H1 (cell line): Measurements from ENCODE around the gene VPS35L. TPM values are rescaled to one million over a fixed set of nuclear protein-coding genes. Genes with fewer than 3 reads are reported as not detected.

ENCODE experiments used
- CTCF ChIA-PET: fragments of 300-600 bp; sonication (Branson Sonifier 250); formaldehyde crosslinking; loops from one replicate; lab custom pipeline; 2021; ENCODE audit not compliant: partially characterized antibody; lab: Charles Lee
- POLR2A ChIA-PET: fragments of 300-600 bp; sonication (Branson Sonifier 250); formaldehyde crosslinking; loops from one replicate; lab custom pipeline; 2021; ENCODE audit warnings: inconsistent platforms; ENCODE audit not compliant: partially characterized antibody; lab: Charles Lee
- DNase-seq, 2 experiments: peaks; one replicate each; pipeline versions ENCODE4 v3.0.0 to v3.0.0-alpha.2; 2010 to 2022; ENCODE audit warnings: low spot score in 2 of 2, low read depth in 1 of 2, mixed read lengths in 1 of 2
- FAIRE-seq: peaks from 2 replicates; lab custom pipeline; 2011; peaks lifted over from hg19 to GRCh38; lab: Jason Lieb, UNC
- H2AFZ ChIP-seq: 2 replicates; pipeline ENCODE4 v1.8.1; 2012; ENCODE audit warnings: low read length, inconsistent platforms
- H2AK5ac ChIP-seq: 2 replicates; pipeline ENCODE4 v1.6.1; 2013; ENCODE audit warnings: low read depth, low read length
- H2BK120ac ChIP-seq: replicated peaks from 2 replicates; pipeline ENCODE3; 2013; ENCODE audit warnings: low read depth, low read length, inconsistent platforms
- H2BK12ac ChIP-seq: 2 replicates; pipeline ENCODE4 v1.6.1; 2013; ENCODE audit warnings: low read depth, low read length
- H2BK15ac ChIP-seq: 2 replicates; pipeline ENCODE4 v1.6.1; 2013; ENCODE audit warnings: low read length
- H2BK20ac ChIP-seq: 2 replicates; pipeline ENCODE4 v1.6.1; 2013; ENCODE audit warnings: low read length
- H2BK5ac ChIP-seq: 2 replicates; pipeline ENCODE4 v1.6.1; 2013; ENCODE audit warnings: low read depth, low read length
- H3K14ac ChIP-seq: 2 replicates; pipeline ENCODE4 v1.6.1; 2013; ENCODE audit warnings: inconsistent platforms; ENCODE audit not compliant: insufficient read length
- H3K18ac ChIP-seq: 2 replicates; pipeline ENCODE4 v1.6.1; 2013; ENCODE audit warnings: low read length; ENCODE audit errors: extremely low read depth
- H3K23ac ChIP-seq: 2 replicates; pipeline ENCODE4 v1.6.1; 2013; ENCODE audit warnings: inconsistent platforms; ENCODE audit not compliant: insufficient read length
- H3K23me2 ChIP-seq: 2 replicates; pipeline ENCODE4 v1.6.1; 2013; ENCODE audit warnings: low read depth, low read length
- H3K27ac ChIP-seq: 2 replicates; pipeline ENCODE4 v1.6.1; 2011; ENCODE audit warnings: low read depth, low read length, inconsistent platforms
- H3K27me3 ChIP-seq, 4 experiments: replicated peaks in 1 of 4; 1 replicate in 1 of 4; 2 replicates in 3 of 4; pipeline versions ENCODE4 v1.6.1 to v1.8.1; 2011 to 2013; ENCODE audit warnings: low read length in 3 of 4, mild to moderate bottlenecking in 3 of 4, inconsistent platforms in 2 of 4, mixed read lengths in 2 of 4, moderate library complexity in 1 of 4; ENCODE audit not compliant: control insufficient read depth in 3 of 4, insufficient read depth in 3 of 4; ENCODE audit errors: extremely low read depth in 1 of 4
- H3K36me3 ChIP-seq, 4 experiments: 2 replicates each; pipeline versions ENCODE4 v1.6.1 to v1.8.1; 2011 to 2013; ENCODE audit warnings: mild to moderate bottlenecking in 4 of 4, low read length in 3 of 4, moderate library complexity in 2 of 4, control low read depth in 1 of 4, inconsistent platforms in 1 of 4; ENCODE audit not compliant: insufficient read depth in 4 of 4, control insufficient read depth in 2 of 4
- H3K4ac ChIP-seq: replicated peaks from 2 replicates; pipeline ENCODE3; 2013; ENCODE audit warnings: low read length, low read depth, mixed read lengths, inconsistent platforms; ENCODE audit not compliant: insufficient read length
- H3K4me1 ChIP-seq, 4 experiments: replicated peaks in 1 of 4; 1 replicate in 1 of 4; 2 replicates in 3 of 4; pipeline versions ENCODE4 v1.6.1 to v1.8.1; 2011 to 2013; ENCODE audit warnings: low read length in 3 of 4, inconsistent platforms in 2 of 4, mixed read lengths in 1 of 4; ENCODE audit not compliant: insufficient read depth in 4 of 4, control insufficient read depth in 3 of 4
- H3K4me2 ChIP-seq, 2 experiments: 2 replicates each; pipeline versions ENCODE4 v1.6.1 to v1.8.1; 2011 to 2013; ENCODE audit warnings: low read depth in 2 of 2, low read length in 2 of 2, control low read depth in 1 of 2, inconsistent platforms in 1 of 2, mild to moderate bottlenecking in 1 of 2; ENCODE audit not compliant: insufficient read depth in 1 of 2
- H3K4me3 ChIP-seq, 4 experiments: fragments of 200-600, 300-600 bp in 1 of 4; sonication (generic), shearing (Covaris generic), sonication (Bioruptor Twin) in 1 of 4; 2 replicates each; pipeline versions ENCODE4 v1.5.1 to v1.8.1; 2011 to 2016; ENCODE audit warnings: low read length in 4 of 4, low read depth in 3 of 4, control low read depth in 2 of 4, inconsistent platforms in 2 of 4, mild to moderate bottlenecking in 2 of 4, mixed read lengths in 1 of 4, moderate library complexity in 1 of 4; ENCODE audit not compliant: insufficient read depth in 2 of 4; ENCODE audit errors: extremely low read depth in 1 of 4
- H3K56ac ChIP-seq: replicated peaks from 2 replicates; pipeline ENCODE3; 2013; ENCODE audit warnings: low read depth, mild to moderate bottlenecking, mixed read lengths, low read length, inconsistent platforms; ENCODE audit not compliant: insufficient read length
- H3K79me1 ChIP-seq: 2 replicates; pipeline ENCODE4 v1.6.1; 2013; ENCODE audit warnings: low read depth, low read length, control low read depth
- H3K79me2 ChIP-seq, 2 experiments: 2 replicates each; pipeline versions ENCODE4 v1.6.1 to v1.8.1; 2012 to 2013; ENCODE audit warnings: low read length in 2 of 2, mild to moderate bottlenecking in 2 of 2, inconsistent platforms in 1 of 2; ENCODE audit not compliant: insufficient read depth in 2 of 2, control insufficient read depth in 1 of 2
- H3K9ac ChIP-seq, 4 experiments: replicated peaks in 1 of 4; 1 replicate in 1 of 4; 2 replicates in 3 of 4; pipeline versions ENCODE4 v1.6.1 to v1.8.1; 2011 to 2013; ENCODE audit warnings: low read depth in 3 of 4, low read length in 3 of 4, control low read depth in 2 of 4, mild to moderate bottlenecking in 2 of 4, moderate library complexity in 2 of 4, inconsistent platforms in 1 of 4; ENCODE audit errors: extremely low read depth in 1 of 4
- H3K9me3 ChIP-seq, 2 experiments: 2 replicates each; pipeline versions ENCODE4 v1.6.1 to v1.8.1; 2012 to 2013; ENCODE audit warnings: mild to moderate bottlenecking in 2 of 2, moderate library complexity in 2 of 2, control low read depth in 1 of 2, inconsistent platforms in 1 of 2, low read depth in 1 of 2, low read length in 1 of 2, mixed read lengths in 1 of 2; ENCODE audit not compliant: insufficient read depth in 2 of 2
- H4K20me1 ChIP-seq, 2 experiments: replicated peaks in 1 of 2; 2 replicates each; pipeline versions ENCODE3 to v1.8.1; 2011 to 2013; ENCODE audit warnings: inconsistent platforms in 2 of 2, low read length in 2 of 2, mild to moderate bottlenecking in 1 of 2; ENCODE audit not compliant: insufficient read depth in 2 of 2, control insufficient read depth in 1 of 2
- H4K5ac ChIP-seq: 2 replicates; pipeline ENCODE4 v1.6.1; 2013; ENCODE audit warnings: low read length, low read depth, mixed read lengths, inconsistent platforms; ENCODE audit not compliant: insufficient read length
- H4K8ac ChIP-seq: 2 replicates; pipeline ENCODE4 v1.8.0; 2013; ENCODE audit warnings: mild to moderate bottlenecking, moderate library complexity, low read length, inconsistent platforms; ENCODE audit not compliant: insufficient read depth; ENCODE audit errors: extremely low read depth
- H4K91ac ChIP-seq: replicated peaks from 2 replicates; pipeline ENCODE3; 2013; ENCODE audit warnings: low read length, mixed read lengths, inconsistent platforms; ENCODE audit not compliant: insufficient read length
- FOSL1 ChIP-seq: IDR thresholded peaks from 2 replicates; pipeline ENCODE4 v1.6.1; 2011; ENCODE audit warnings: mild to moderate bottlenecking, low read depth, low read length, moderate library complexity; ENCODE audit not compliant: insufficient read depth
- GTF2F1 ChIP-seq: IDR thresholded peaks from 2 replicates; pipeline ENCODE4 v1.6.1; 2012; ENCODE audit warnings: low read depth, low read length, improper control_type of control experiment, borderline replicate concordance
- HDAC6 ChIP-seq: IDR thresholded peaks from one replicate; pipeline ENCODE4 v1.7.1; 2012; ENCODE audit warnings: low read depth, mild to moderate bottlenecking, inconsistent platforms, low read length, moderate library complexity
- MAFK ChIP-seq: IDR thresholded peaks from 2 replicates; pipeline ENCODE4 v1.6.1; 2012; ENCODE audit warnings: low read depth, mild to moderate bottlenecking, improper control_type of control experiment, low read length
- RAD21 ChIP-seq, 2 experiments: IDR thresholded peaks in 1 of 2; conservative IDR thresholded peaks in 1 of 2; 2 replicates each; pipeline ENCODE4 v1.6.1; 2011; ENCODE audit warnings: low read depth in 2 of 2, low read length in 2 of 2, improper control_type of control experiment in 1 of 2, inconsistent platforms in 1 of 2, mild to moderate bottlenecking in 1 of 2, moderate library complexity in 1 of 2
- RBBP5 ChIP-seq: IDR thresholded peaks from 2 replicates; pipeline ENCODE4 v1.7.1; 2012; ENCODE audit warnings: low read depth, mild to moderate bottlenecking, inconsistent platforms, low read length, moderate library complexity, borderline replicate concordance
- RFX5 ChIP-seq: IDR thresholded peaks from 2 replicates; pipeline ENCODE4 v1.6.1; 2011; ENCODE audit warnings: low read depth, low read length, improper control_type of control experiment, borderline replicate concordance
- SIN3A ChIP-seq, 2 experiments: IDR thresholded peaks in 1 of 2; conservative IDR thresholded peaks in 1 of 2; 2 replicates each; pipeline ENCODE4 v1.6.1; 2011 to 2012; ENCODE audit warnings: low read length in 2 of 2, improper control_type of control experiment in 1 of 2, low read depth in 1 of 2, mild to moderate bottlenecking in 1 of 2
- SP1 ChIP-seq: IDR thresholded peaks from 2 replicates; pipeline ENCODE4 v1.6.1; 2011; ENCODE audit warnings: low read depth, low read length
- SUZ12 ChIP-seq: fragments of 200-600 bp; sonication (generic); IDR thresholded peaks from 2 replicates; pipeline ENCODE4 v1.6.1; 2012; ENCODE audit warnings: mild to moderate bottlenecking, inconsistent platforms, low read length, moderate library complexity, mixed read lengths
- TCF12 ChIP-seq: IDR thresholded peaks from 2 replicates; pipeline ENCODE4 v1.6.1; 2011; ENCODE audit warnings: low read depth, mild to moderate bottlenecking, low read length
- ZNF274 ChIP-seq: IDR thresholded peaks from 2 replicates; pipeline ENCODE4 v1.7.0; 2012; ENCODE audit warnings: low read length, borderline replicate concordance; ENCODE audit errors: extremely low read depth
- WGBS, 2 experiments: shearing (Covaris generic) in 1 of 2; methylation state at CpG; one replicate each; pipeline versions ENCODE4 v1.1.6 to v1.1.7; 2013 to 2015; ENCODE audit warnings: low lambda C conversion rate in 2 of 2, mixed read lengths in 2 of 2, inconsistent platforms in 1 of 2, low coverage in 1 of 2, missing lambda C conversion rate in 1 of 2; ENCODE audit not compliant: insufficient replicate concordance in 2 of 2, insufficient coverage in 1 of 2, insufficient read length in 1 of 2; ENCODE audit errors: extremely low coverage in 1 of 2, missing lambda C conversion rate in 1 of 2; 5-methylcytosine and 5-hydroxymethylcytosine counted together
- polyA plus RNA-seq, 7 experiments: library from polyadenylated mRNA; depleted of rRNA in 3 of 7; stranded (reverse) in 5 of 7; unstranded in 2 of 7; fragments of >200 nt in 5 of 7; fragments of 200-250 nt in 2 of 7; gene quantifications; 1 replicate in 5 of 7; 2 replicates in 1 of 7; 4 replicates in 1 of 7; pipeline versions ENCODE4 v1.2.1 to v1.2.3, GENCODE V29; 2011 to 2013; ENCODE audit warnings: missing spikeins in 2 of 7, mixed read lengths in 2 of 7
- total RNA-seq: library from RNA; stranded (reverse); fragmentation: NEBNext Ultra II Directional; extraction: Animal tissue kit (Norgen Biotek cat#: 25700); gene quantifications from 2 replicates; pipeline ENCODE4 v1.2.1, GENCODE V29; 2021
- TF ChIP-seq, protein P1 (sequence below): IDR thresholded peaks from 2 replicates; pipeline ENCODE4 v1.6.1; 2011; ENCODE audit warnings: low read length, improper control_type of control experiment

VPS35L gene
- total and polyA plus RNA-seq, 2 of the 8 experiments (the other 6 are each of a cell fraction or from before 2014, with no cell fraction given), result 31.5 to 57.1 TPM

DNA sequence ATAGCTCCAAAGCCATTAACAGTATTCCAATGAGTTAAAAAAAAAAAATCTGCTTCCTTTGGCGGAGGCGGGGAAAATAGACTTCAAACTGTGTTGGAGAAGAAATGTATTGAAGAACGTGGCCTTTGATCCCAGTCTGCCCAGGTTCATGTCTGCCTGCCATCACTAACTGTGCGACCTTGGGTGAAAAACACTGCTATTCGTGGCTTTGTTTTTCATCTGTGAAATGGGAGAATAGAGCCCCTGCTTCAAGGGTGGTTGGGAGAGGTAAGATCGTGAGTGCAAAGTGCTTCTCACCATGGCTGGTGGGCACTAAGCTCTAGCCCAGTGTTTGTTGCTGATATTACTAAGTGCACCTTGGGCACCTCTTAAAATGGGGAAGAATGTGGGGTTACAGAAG, 69.5 kb downstream of the VPS35L start:
- Histone ChIP-seq H4K5ac (no peak overlapping the region), H3K36me3 (peaks cover 0 to 17% (median 4%) of the 10 kb centered on the region in 4 experiments; a peak in 3 of 8 replicates), H3K56ac (no peak overlapping the region), H2AK5ac (no peak overlapping the region), H4K8ac (no peak overlapping the region), H3K27me3 (no peaks in the 10 kb centered on the region), H3K18ac (no peak overlapping the region), H3K23ac (no peak overlapping the region), H2BK12ac (no peak overlapping the region), H3K23me2 (no peaks in the 10 kb centered on the region), H2BK120ac (no peak overlapping the region), H3K14ac (no peak overlapping the region), H2BK15ac (no peak overlapping the region), H3K27ac (no peak overlapping the region), H4K20me1 (no peaks in the 10 kb centered on the region), H2BK5ac (no peak overlapping the region), H3K4me2 (no peak overlapping the region), H2AFZ (no peak overlapping the region), H3K9me3 (no peaks in the 10 kb centered on the region), H3K79me2 (no peaks in the 10 kb centered on the region), H3K4me1 (no peaks in the 10 kb centered on the region), H3K4ac (no peak overlapping the region), H2BK20ac (no peak overlapping the region), H4K91ac (no peak overlapping the region), H3K4me3 (no peak overlapping the region), H3K9ac (no peak overlapping the region), H3K79me1 (no peaks in the 10 kb centered on the region)
- ChIA-PET CTCF (interaction anchor here (0.6 to 0.9 kb wide), 3 partner anchors 24 to 801 kb away, joined by 3 read pairs; no protein-coding TSS in a partner anchor), POLR2A (interaction anchor here (1.1 kb wide), 1 partner anchor 15 kb away, joined by 3 read pairs; no protein-coding TSS in a partner anchor)
- no peak for FAIRE-seq
- no peak for DNase-seq
- 92% methylated on average over 6 of the region's 6 CpGs; no CpG with 5 or more reads in 1 of the 2 experiments for WGBS, 2 experiments
- no peak for TF ChIP-seq HDAC6
- TF ChIP-seq ZNF274, result no peak
- TF ChIP-seq, protein P1, sequence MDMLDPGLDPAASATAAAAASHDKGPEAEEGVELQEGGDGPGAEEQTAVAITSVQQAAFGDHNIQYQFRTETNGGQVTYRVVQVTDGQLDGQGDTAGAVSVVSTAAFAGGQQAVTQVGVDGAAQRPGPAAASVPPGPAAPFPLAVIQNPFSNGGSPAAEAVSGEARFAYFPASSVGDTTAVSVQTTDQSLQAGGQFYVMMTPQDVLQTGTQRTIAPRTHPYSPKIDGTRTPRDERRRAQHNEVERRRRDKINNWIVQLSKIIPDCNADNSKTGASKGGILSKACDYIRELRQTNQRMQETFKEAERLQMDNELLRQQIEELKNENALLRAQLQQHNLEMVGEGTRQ, result no peak
- no peak for TF ChIP-seq GTF2F1
- no peak for TF ChIP-seq TCF12
- no peak for TF ChIP-seq RFX5
- TF ChIP-seq RAD21 (IDR thresholded peaks at IDR 0.05 in 1 of 2, conservative IDR thresholded peaks at IDR 0.05 in 1 of 2; ENCODE audit: low read depth in 2 of 2, low read length in 2 of 2), result no peak
- no peak for TF ChIP-seq RBBP5
- TF ChIP-seq SIN3A (conservative IDR thresholded peaks at IDR 0.05 in 1 of 2, IDR thresholded peaks at IDR 0.05 in 1 of 2; ENCODE audit: low read depth in 1 of 2, low read length in 2 of 2), result no peak
- TF ChIP-seq SUZ12, result no peak
- no peak for TF ChIP-seq MAFK
- no peak for TF ChIP-seq FOSL1
- TF ChIP-seq SP1, result no peak
